Neutrophil (primary cell): ENCODE data around the gene INSYN2B.

Source experiments
- H3K27ac ChIP-seq: fragments of 200-600 bp; sonication (generic); 2 replicates; pipeline ENCODE4 v1.5.1; 2016; ENCODE audit warnings: mild to moderate bottlenecking, moderate library complexity
- H3K27me3 ChIP-seq: fragments of 200-600 bp; sonication (generic); 2 replicates; pipeline ENCODE4 v1.6.0; 2016; ENCODE audit warnings: mild to moderate bottlenecking
- H3K36me3 ChIP-seq: fragments of 200-600 bp; sonication (generic); 2 replicates; pipeline ENCODE4 v1.5.1; 2017
- H3K4me1 ChIP-seq, 2 experiments: fragments of 200-600 bp in 1 of 2; sonication (generic) in 1 of 2; 1 replicate in 1 of 2; 2 replicates in 1 of 2; pipeline versions ENCODE4 v1.5.1 to v1.6.1; 2013 to 2016; ENCODE audit warnings: low read depth in 1 of 2, low read length in 1 of 2, mild to moderate bottlenecking in 1 of 2, moderate library complexity in 1 of 2; ENCODE audit not compliant: control insufficient read depth in 1 of 2, insufficient read depth in 1 of 2
- H3K4me3 ChIP-seq, 2 experiments: fragments of 200-600 bp in 1 of 2; sonication (generic) in 1 of 2; 1 replicate in 1 of 2; 2 replicates in 1 of 2; pipeline ENCODE4 v1.5.1; 2013 to 2016; ENCODE audit warnings: low read depth in 1 of 2, low read length in 1 of 2, mild to moderate bottlenecking in 1 of 2, moderate library complexity in 1 of 2
- H3K9me3 ChIP-seq: fragments of 200-600 bp; sonication (generic); 2 replicates; pipeline ENCODE4 v1.5.1; 2016
- CTCF ChIP-seq: fragments of 200-600 bp; sonication (generic); IDR thresholded peaks from 2 replicates; pipeline ENCODE4 v1.5.1; 2016; ENCODE audit warnings: antibody characterized with exemption

Gene INSYN2B

GRCh38 chr5:169980418-169981053 is at the start of gene INSYN2B:
Gene INSYN2B (minus strand): TSS chr5:169980495. CDS start chr5:169883898, 96,597 bp downstream.
- Histone ChIP-seq H3K4me1 (peaks cover 0 to 6% of the 10 kb centered on the region in 2 experiments), H3K36me3 (peaks cover 47% of the 10 kb centered on the region), H3K27ac (no peak within 1 kb of the TSS), H3K9me3 (no peaks in the 10 kb centered on the region), H3K27me3 (no peaks in the 10 kb centered on the region), H3K4me3 (no peak within 1 kb of the TSS)
- TF ChIP-seq CTCF, result no peak

- no peak for TF ChIP-seq CTCF
- Histone ChIP-seq H3K4me3 (no peak overlapping the region), H3K36me3 (peaks cover 99% of the 10 kb centered on the region), H3K27me3 (no peaks in the 10 kb centered on the region), H3K9me3 (no peaks in the 10 kb centered on the region), H3K4me1 (no peaks in the 10 kb centered on the region), H3K27ac (no peak overlapping the region)
Observed at GRCh38 chr5:170028124-170028523, 47.8 kb upstream of the INSYN2B start.

- Histone ChIP-seq H3K4me1 (no peaks in the 10 kb centered on the region), H3K27me3 (no peaks in the 10 kb centered on the region), H3K27ac (no peak overlapping the region), H3K9me3 (no peaks in the 10 kb centered on the region), H3K4me3 (no peak overlapping the region), H3K36me3 (peaks cover 100% of the 10 kb centered on the region)
- no peak for TF ChIP-seq CTCF
Observed at GRCh38 chr5:170025853-170026252, 45.6 kb upstream of the INSYN2B start.

- Histone ChIP-seq H3K36me3 (peaks cover 97% of the 10 kb centered on the region), H3K27ac (no peak overlapping the region), H3K9me3 (no peaks in the 10 kb centered on the region), H3K4me1 (no peaks in the 10 kb centered on the region), H3K27me3 (no peaks in the 10 kb centered on the region), H3K4me3 (no peak overlapping the region)
- no peak for TF ChIP-seq CTCF
Observed at GRCh38 chr5:170021506-170021905, 41.2 kb upstream of the INSYN2B start.

- Histone ChIP-seq H3K4me1 (no peaks in the 10 kb centered on the region), H3K9me3 (no peaks in the 10 kb centered on the region), H3K27me3 (no peaks in the 10 kb centered on the region), H3K4me3 (no peak overlapping the region), H3K27ac (no peak overlapping the region), H3K36me3 (peaks cover 87% of the 10 kb centered on the region)
- TF ChIP-seq CTCF, result no peak
Observed at GRCh38 chr5:170020423-170020822, 40.1 kb upstream of the INSYN2B start.
